HG02840 (cell line): ENCODE measurements around the gene TADA2A.
"Not testable (repeated sequence)": the region's sequence is repeated elsewhere in the genome, so short reads cannot be mapped to it uniquely, and the experiment has no call there.

Experiments used
- ATAC-seq: cut with Tn5 transposase; IDR thresholded peaks from one replicate; pipeline ENCODE4 v1.9.1; 2021; ENCODE audit warnings: mild to moderate bottlenecking, moderate library complexity, moderate number of reproducible peaks; ENCODE audit not compliant: unreplicated experiment, low FRiP score

Gene TADA2A

GRCh38 chr17:37393352-37393751 is 13.3 kb upstream of the TADA2A start:
- no peak for ATAC-seq

GRCh38 chr17:37399265-37399803 is 7.4 kb upstream of the TADA2A start:
- no peak for ATAC-seq

DNA sequence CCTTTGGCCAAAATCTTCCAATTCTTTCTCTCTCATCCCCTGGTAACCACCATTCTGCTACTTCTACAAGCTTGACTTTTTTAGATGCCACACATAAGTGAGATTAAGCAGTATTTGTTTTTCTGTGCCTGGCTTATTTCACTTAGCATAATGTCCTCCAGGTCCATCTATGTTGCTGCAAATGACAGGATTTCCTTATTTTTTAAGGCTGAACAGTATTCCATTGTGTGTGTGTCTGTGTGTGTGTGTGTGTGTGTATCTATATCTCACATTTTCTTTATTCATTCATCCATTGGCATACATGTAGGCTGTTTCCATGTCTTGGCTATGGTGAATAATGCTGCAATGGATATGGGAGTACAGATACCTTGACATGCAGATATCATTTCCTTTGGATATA is 6.2 kb upstream of the TADA2A start:
- ATAC-seq = no peak

- ATAC-seq = not testable (repeated sequence)
These were observed 1.2 kb upstream of the TADA2A start for GRCh38 chr17:37405522-37405921.

DNA sequence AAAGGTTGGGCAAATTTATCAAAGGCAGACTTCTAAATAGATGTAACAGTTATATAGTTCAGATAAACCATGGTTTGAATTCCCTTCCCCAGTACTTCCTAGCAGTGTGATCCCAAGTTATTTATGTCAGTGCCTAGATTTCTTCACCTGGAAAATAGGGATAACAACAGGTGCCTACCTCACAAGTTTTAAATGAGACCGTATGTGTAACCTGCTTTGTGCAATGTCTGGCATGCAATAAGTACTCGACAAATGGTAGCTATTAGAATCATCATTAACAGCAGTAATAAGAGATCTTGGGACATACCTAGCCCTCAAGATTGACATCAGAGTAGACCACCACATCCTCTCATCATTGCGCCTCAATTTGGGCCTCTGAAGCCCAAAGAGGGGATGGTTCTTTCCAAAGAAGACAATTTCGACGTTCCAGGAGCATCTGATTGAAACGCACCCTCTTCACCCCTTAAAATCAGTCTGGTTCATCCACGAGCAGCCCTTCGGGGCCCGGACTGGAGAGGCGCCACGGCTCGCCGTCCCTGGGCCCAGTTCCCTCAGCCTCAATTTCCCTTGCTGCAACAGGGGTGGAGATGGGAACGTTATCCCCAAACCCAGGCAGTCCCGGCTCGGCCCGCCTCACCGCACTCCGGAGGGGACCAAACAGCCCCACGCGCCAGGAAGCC is 591 bp upstream of the TADA2A start:
- peak; percentile 40 for ATAC-seq

DNA sequence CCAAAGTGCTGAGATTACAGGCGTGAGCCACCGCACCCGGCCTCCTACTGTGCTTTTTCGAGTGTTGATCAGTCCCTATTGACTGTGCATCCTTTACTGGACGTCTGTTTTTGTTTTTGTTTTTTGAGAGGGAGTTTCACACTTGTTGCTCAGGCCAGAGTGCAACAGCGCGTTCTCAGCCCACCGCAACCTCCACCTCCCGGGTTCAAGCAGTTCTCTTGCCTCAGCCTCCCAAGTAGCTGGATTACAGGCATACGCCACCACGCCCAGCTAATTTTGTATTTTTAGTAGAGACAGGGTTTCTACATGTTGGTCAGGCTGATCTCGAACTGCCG is 1.4 kb downstream of the TADA2A start:
- not testable (repeated sequence) for ATAC-seq

- ATAC-seq = no peak
These were observed 3.7 kb downstream of the TADA2A start for GRCh38 chr17:37410357-37410756.

DNA sequence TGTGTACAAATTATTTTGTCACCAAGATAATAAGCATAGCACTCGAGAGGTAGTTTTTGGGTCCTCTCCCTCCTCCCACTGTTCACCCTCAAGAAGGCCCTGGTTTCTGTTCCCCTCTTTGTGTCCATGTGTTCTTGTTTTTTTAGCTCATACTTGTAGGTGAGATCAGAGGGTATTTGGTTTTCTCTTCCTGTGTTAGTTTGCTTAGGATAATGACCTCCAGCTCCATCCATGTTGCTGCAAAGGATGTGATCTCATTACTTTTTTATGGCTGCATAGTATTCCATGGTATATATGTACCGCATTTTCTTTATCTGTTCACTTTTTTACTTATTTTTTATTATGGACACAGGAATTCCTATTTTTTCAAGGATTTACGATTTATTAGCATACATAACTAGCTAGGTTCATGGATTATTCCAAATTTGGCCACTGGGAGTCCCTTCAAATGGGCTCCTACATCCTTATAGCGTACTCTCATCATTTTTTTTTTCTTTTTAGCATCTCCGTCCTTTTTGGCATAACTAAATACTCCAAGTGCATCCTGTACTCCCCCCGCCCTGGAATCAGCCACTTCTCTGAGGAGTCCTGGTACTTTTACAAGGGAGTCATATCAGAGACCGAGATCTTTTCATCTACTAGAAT is 7.3 kb downstream of the TADA2A start:
- no peak for ATAC-seq

DNA sequence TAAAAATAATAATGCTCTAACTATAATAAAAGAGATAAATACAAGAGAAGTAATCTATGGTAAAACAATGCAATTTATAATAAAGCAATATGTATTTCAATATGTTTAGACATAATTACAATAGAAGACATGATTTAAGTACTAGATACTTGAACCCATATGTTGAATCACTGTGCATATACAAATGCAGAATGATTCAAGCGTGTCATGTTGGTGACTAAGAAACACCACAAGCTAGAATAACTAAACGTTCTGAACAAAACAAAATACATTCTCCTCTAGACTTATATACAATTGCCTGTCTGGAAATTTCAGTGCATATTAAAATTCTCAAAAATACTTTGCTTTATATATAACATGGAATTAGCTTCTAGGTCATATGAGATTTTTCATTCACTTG is 11.2 kb downstream of the TADA2A start:
- no peak for ATAC-seq

GRCh38 chr17:37422971-37423625 is 16.4 kb downstream of the TADA2A start:
- ATAC-seq = no peak

DNA sequence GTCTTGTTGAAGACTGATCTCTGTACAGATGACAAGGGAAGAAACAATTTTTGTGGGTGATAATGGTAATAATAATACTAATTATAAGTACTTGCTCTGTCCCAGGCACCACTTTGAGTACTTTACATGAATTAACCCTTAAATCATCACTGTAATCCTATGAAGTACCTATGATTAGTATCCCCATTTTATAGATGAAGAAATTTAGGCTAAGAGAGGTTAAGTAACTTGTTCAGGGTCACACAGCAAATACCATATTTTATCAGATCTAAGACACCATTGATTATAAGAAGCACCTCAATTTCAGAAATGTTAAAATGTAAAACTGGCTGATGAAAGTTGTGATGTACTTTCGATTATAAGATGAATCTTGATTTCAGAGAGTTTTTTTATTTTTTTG is 18.6 kb downstream of the TADA2A start:
- ATAC-seq = no peak

DNA sequence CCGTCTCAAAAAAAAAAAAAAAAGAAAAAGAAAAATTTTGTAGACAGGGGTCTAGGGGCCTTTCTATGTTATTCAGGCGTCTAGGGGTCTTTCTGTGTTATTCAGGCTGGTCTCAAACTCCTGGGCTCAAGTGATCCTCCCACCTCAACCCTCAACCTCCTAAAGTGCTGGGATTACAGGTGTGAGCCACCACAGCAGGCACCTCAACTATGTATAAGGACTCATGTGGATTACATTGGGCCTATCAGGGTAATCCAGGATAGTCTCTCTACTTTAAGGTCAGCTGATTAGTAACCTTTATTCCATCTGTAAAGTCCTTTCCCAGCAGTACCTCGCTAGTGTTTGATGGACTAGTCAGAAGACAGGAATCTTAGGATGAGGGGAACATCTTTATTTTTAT is 22.4 kb downstream of the TADA2A start:
- no peak for ATAC-seq

DNA sequence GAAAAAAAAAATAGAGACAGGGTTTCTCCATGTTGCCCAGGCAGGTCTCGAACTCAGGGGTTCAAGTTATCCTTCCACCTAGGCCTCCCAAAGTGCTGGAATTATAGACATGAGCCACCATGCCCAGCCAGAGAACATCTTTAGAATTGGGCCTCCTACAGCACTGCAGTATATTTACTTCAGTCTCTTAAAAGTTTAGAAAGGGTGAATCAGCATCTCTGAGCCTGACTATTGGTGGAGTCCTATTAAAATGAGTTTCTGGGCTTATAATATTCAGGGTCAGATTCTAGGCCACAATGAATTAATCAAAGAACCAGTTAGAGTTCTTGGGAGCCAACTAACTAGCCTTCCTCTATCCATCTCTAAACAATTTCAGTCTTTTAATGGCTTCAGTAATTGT is 22.8 kb downstream of the TADA2A start:
- no peak for ATAC-seq

DNA sequence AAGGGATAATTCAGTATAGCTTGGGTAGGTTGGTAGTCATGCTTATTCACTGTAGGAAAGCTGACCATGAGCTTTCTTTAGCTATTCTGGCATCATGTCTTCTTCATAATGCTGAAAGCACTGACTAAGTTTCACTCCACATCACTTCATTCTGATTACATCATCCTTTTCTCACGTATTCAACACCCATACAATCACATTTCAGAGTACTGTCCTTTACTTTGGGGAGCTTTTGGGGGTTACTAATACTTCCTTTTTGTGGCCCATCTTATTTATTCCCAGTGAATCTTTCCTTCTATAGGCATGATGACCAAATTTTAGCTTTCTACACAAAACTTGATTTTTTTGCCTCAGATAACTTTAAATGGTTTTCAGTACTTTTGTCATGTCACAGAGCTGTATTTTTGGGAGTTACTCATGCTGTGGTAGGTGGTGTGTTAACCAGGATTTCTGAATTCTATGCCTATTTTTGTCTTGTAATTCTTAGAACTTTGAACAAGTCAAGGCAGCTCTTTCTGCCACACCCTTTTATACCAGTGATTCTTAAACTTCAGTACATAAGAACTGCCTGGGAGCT is 23.5 kb downstream of the TADA2A start:
- no peak for ATAC-seq

GRCh38 chr17:37432671-37433070 is 26.0 kb downstream of the TADA2A start:
- no peak for ATAC-seq

DNA sequence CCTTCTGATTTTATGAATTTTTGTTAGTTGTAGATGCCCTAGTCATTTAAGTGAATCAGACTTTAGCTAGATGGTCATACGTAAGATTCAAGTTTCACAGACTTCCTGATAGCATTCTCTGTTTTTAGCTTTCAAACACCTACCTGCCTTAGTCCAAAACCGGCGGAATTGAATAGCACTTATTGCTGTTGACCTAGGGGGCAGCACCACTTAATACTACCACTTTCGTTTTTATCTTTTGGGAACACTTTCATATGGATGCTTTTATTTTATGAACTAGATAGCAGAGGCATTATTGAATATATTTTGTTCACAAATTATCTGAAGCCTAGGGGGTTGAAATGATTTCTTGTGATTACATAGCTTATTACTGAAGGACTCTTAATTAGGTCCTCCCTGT is 31.5 kb downstream of the TADA2A start:
- no peak for ATAC-seq

DNA sequence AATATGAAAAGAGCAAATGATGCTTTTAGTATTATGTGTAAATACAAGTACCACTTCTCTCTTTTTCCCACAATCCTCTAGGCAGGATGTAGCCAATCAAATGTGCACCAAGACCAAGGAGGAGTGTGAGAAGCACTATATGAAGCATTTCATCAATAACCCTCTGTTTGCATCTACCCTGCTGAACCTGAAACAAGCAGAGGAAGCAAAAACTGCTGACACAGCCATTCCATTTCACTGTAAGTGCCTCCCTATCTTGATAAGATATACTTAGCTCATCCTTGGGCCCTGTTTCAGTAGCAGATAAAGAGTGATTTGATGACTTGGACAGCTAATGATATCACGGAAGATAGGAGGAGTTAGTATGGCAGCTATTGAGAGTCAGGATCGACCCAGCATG is 33.7 kb downstream of the TADA2A start:
- ATAC-seq = no peak

DNA sequence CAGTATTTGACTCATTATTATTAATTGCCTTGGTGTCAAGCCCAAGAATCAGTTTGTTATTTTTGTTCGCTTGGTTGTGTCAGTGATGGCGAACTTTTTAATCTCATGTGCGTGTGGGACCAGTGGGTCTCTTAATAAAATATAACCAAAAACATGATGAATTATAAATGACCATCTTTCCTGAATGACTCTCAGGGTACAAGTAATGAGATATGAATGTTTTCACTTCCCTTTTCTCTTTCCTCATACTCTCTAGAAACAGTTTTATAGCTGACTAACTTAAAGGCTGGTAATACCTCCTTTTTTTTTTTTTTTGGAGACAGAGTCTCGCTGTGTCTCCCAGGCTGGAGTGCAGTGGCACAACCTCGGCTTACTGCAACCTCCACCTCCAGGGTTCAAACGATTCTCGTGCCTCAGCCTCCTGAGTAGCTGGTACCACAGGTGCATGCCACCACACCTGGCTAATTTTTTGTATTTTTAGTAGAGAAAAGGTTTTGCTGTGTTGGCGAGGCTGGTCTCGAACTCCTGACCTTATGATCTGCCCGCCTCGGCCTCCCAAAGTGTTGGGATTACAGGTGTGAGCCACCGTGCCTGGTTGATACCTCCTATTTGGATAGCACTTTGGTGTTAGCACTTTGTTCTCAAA is 34.8 kb downstream of the TADA2A start:
- not testable (repeated sequence) for ATAC-seq

DNA sequence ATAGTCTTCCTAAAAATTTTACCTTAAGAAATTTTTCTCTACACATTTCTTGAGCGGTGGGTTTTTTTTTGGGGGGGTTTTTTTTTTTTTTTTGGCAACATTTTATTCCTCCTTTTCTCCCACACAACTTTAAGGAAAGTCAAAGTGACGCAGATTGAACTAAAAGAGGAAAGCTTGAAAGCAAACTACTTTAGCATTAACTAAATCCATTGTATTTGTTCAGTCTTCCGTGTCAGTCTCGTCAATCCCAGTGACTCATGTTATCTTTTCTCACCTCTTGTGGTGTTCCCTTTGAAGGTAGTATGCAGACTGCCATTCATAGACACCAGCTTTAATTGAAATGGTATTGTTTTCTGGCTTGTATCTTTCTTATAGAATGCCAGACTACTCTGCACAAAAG is 39.3 kb downstream of the TADA2A start:
- no peak for ATAC-seq

DNA sequence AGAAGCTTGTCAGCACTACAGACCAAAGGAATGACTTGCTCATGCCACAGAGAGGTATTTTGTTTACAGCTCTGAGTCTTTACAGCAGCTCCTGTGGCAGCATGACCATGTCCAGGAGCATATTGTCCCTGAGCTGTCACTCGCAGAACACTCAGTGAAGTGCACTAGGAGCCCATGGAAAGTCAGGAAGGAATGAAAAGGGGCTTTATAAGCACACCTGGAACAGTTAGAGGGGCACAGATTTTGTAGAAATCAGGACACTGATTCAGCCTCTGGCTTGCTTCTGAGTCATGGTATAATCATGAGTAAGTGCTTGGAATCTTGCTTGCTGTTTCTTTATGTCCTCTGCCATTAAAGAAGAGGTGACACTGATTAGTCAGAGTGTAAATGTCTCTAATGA is 41.0 kb downstream of the TADA2A start:
- no peak for ATAC-seq

DNA sequence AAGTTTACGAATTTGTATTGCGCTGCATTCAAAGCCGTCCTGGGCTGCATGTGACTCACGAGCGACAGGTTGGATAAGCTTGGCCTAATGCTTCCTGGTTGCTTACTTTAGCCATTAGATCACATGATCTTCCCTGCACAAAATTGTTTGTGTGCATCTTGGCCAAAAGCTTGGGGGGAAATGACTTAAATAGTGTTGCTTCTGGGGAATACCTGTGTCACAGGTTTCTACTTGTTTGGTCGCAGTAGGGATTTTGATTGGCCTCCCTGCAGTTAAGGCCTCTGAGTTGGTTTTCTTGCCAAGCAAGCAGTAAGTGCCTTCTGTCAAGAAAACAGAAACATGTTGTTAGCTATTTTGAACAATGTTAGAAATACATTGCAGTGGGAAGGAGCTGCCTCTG is 43.4 kb downstream of the TADA2A start:
- ATAC-seq = no peak
